Measurements from ENCODE around the gene TXNDC16. TPM values are rescaled to one million over a fixed set of nuclear protein-coding genes. Genes with fewer than 3 reads are reported as not detected.

TXNDC16 gene
- total RNA-seq, 3 donors from 2014 or later: 8.6 to 10.3 (median 9.7) TPM

DNA sequence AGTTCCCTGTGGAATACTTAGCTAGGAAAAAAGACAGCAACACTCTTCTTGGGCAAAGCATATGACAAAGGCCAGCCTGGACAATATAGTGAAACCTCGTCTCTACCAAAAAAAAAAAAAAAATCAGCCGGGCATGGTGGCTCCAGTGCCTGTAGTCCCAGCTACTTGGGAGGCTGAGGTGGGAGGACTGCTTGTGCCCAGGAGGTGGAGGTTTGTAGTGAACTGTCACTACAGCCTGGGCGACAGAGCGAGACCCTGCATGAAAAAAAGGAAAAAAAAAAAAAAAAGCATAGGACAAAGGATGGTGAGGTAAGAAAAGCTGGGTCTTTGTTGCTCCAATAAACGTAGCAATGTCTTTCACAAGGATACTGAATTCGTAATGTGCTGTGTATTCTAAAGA lies 1.1 kb downstream of the TXNDC16 start:
- DNase-seq (no peak), ATAC-seq (no peak)
- no peak overlapping the region for H3K4me3 ChIP-seq
- H3K9me3 ChIP-seq: no peaks in the 10 kb centered on the region
- no peaks in the 10 kb centered on the region for H3K36me3 ChIP-seq (ENCODE audit: low read depth)
- peaks cover 19% of the 10 kb centered on the region for H3K4me1 ChIP-seq (ENCODE audit: low read depth)
- no peak for TF ChIP-seq CTCF (IDR thresholded peaks at IDR 0.05)
- intact Hi-C loops (cut with DNase I, micrococcal nuclease): no loop called here

DNA sequence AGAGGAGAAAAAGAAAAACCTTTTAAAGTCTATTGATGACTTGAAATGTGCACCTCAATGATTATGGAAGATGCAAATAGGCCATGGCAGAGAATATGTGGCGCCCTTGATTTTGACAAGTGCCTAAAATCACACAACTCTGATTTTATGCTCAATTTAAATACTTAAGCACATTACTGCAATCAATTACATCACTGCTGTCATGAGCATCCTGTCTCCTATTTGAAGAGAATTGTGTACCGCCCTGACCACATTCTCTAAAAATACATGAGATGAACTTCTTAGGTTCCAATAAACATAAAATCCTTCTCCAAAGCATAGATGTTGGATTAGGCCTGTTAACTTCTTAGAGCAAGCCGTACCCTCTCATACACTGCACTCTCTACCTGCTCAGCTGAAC lies 1.6 kb downstream of the TXNDC16 start:
- Histone ChIP-seq H3K9me3 (no peaks in the 10 kb centered on the region), H3K36me3 (ENCODE audit: low read depth) (no peaks in the 10 kb centered on the region), H3K4me3 (no peak overlapping the region), H3K4me1 (ENCODE audit: low read depth) (peaks cover 19% of the 10 kb centered on the region)
- DNase-seq: no peak
- no peak for TF ChIP-seq CTCF (IDR thresholded peaks at IDR 0.05)
- intact Hi-C loops (cut with DNase I, micrococcal nuclease): no loop called here
- ATAC-seq: no peak

DNA sequence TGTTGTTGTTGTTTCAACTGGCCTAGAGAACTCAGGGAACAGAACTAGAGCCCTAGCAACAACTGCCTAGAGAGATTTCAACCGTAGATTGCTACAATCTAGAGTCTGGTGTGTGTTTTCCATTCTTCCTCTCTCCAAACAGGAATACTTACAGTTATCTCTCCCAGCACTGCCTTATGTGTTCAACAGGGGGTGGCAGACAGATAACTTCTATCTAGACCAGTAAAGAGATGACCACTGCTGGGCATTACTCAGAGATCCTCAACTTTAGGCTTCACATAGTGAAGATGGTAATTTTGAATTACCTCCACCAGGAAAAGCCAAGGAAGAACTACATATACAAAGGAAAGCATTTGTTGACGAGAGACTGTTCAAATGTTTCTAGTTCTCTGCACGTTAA lies 4.8 kb downstream of the TXNDC16 start:
- Histone ChIP-seq H3K9me3 (no peaks in the 10 kb centered on the region), H3K4me3 (no peak overlapping the region), H3K4me1 (ENCODE audit: low read depth) (peaks cover 8% of the 10 kb centered on the region), H3K36me3 (ENCODE audit: low read depth) (no peaks in the 10 kb centered on the region)
- ATAC-seq: no peak
- TF ChIP-seq CTCF (IDR thresholded peaks at IDR 0.05): no peak
- intact Hi-C loops (cut with DNase I, micrococcal nuclease): no loop called here
- no peak for DNase-seq

DNA sequence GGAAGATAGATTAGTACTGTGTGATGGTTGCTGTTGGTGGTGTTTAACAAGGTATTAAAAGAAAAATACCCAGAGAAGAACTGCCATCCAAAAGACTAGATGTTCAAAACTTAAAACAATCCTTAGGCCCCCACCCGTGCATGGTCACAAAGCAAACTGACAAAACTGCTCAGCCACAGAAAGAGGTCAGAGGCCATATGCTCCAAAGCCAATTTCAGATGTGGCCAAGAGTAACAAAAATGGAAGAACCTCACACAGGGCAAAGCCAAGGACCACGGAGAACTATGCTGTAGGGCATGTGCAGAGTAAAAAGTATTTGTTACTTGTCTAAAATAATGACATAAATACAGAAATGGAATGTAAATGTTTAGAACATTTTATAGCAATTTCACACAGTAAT lies 5.3 kb downstream of the TXNDC16 start:
- no peak overlapping the region for H3K4me3 ChIP-seq
- no peaks in the 10 kb centered on the region for H3K9me3 ChIP-seq
- ATAC-seq (no peak), DNase-seq (no peak)
- intact Hi-C loops (cut with DNase I, micrococcal nuclease): no loop called here
- no peak for TF ChIP-seq CTCF (IDR thresholded peaks at IDR 0.05)
- H3K4me1 ChIP-seq (ENCODE audit: low read depth): peaks cover 8% of the 10 kb centered on the region
- no peaks in the 10 kb centered on the region for H3K36me3 ChIP-seq (ENCODE audit: low read depth)

GRCh38 chr14:52546318-52546670 lies 6.0 kb downstream of the TXNDC16 start:
- DNase-seq: no peak
- TF ChIP-seq CTCF (IDR thresholded peaks at IDR 0.05): no peak
- peaks cover 5% of the 10 kb centered on the region for H3K4me1 ChIP-seq (ENCODE audit: low read depth)
- H3K9me3 ChIP-seq: no peaks in the 10 kb centered on the region
- H3K36me3 ChIP-seq (ENCODE audit: low read depth): no peaks in the 10 kb centered on the region
- ATAC-seq: no peak
- intact Hi-C loops (cut with DNase I, micrococcal nuclease): no loop called here
- no peak overlapping the region for H3K4me3 ChIP-seq

- intact Hi-C loops (cut with DNase I, micrococcal nuclease): no loop called here
- ATAC-seq (no peak), DNase-seq (no peak)
- Histone ChIP-seq H3K36me3 (ENCODE audit: low read depth) (no peaks in the 10 kb centered on the region), H3K9me3 (no peaks in the 10 kb centered on the region), H3K4me1 (ENCODE audit: low read depth) (peaks cover 2% of the 10 kb centered on the region), H3K4me3 (no peak overlapping the region)
- no peak for TF ChIP-seq CTCF (IDR thresholded peaks at IDR 0.05)
These were observed 6.6 kb downstream of the TXNDC16 start for GRCh38 chr14:52545584-52546317.
